Choroid plexus epithelial cell (primary cell): ENCODE data around the gene RPUSD4.
A peak's percentile ranks its signal among the peaks of the same experiment; 100 is the strongest.

ENCODE experiments used
- DNase-seq: peaks from one replicate; pipeline ENCODE4 v3.0.0-alpha.2; 2010; ENCODE audit warnings: low read depth
- H3K4me3 ChIP-seq: 2 replicates; pipeline ENCODE4 v1.5.1; 2011; ENCODE audit warnings: low read depth, mild to moderate bottlenecking, control low read depth, low read length, moderate library complexity
- TF ChIP-seq, protein P1 (sequence below): conservative IDR thresholded peaks from 2 replicates; pipeline ENCODE4 v1.5.1; 2011; ENCODE audit warnings: low read depth, mild to moderate bottlenecking, control low read depth, inconsistent platforms, low read length, moderate library complexity

Gene RPUSD4

GRCh38 chr11:126182787-126183445 is 28.5 kb downstream of the RPUSD4 start:
- H3K4me3 ChIP-seq: no peak overlapping the region
- no peak for DNase-seq
- TF ChIP-seq, protein P1, sequence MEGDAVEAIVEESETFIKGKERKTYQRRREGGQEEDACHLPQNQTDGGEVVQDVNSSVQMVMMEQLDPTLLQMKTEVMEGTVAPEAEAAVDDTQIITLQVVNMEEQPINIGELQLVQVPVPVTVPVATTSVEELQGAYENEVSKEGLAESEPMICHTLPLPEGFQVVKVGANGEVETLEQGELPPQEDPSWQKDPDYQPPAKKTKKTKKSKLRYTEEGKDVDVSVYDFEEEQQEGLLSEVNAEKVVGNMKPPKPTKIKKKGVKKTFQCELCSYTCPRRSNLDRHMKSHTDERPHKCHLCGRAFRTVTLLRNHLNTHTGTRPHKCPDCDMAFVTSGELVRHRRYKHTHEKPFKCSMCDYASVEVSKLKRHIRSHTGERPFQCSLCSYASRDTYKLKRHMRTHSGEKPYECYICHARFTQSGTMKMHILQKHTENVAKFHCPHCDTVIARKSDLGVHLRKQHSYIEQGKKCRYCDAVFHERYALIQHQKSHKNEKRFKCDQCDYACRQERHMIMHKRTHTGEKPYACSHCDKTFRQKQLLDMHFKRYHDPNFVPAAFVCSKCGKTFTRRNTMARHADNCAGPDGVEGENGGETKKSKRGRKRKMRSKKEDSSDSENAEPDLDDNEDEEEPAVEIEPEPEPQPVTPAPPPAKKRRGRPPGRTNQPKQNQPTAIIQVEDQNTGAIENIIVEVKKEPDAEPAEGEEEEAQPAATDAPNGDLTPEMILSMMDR: no peak

DNA sequence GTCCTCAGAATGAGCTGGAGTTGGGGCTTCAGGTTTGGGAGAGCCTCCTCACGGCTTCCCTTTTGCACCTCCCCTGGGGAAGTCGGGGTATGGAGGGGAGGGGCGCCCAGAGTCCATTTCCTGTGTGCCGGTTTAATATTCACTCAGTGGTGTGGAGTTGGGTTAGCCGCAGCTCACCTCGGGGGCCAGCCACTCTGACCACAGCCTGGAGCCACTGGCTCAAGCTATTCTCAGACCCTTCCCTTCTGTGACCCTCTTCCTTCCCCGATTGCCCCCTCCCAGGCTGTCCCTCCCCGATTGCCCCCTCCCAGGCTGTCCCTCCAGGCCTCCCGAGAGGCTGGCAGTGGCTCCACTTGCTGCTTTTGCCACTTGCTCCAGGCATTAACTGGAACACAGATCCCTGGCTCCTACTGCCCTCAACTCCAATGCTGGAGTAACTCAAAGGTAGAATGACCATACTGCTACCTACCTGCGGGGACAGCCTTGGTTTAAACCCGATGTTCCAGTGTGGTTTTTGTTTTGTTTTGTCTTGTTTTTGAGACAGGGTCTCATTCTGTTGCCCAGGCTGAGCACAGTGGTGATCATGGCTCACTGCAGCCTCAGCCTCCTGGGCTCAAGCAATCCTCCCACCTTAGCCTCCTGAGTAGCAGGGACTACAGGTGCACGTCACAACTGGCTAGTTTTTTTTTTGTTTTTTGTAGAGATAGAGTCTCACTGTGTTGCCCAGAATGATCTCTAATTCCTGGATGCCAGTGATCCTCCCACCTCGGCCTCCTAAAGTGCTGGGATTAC is 29.3 kb downstream of the RPUSD4 start:
- no peak for DNase-seq
- H3K4me3 ChIP-seq: no peak overlapping the region
- TF ChIP-seq, protein P1: no peak

- TF ChIP-seq, protein P1: no peak
- H3K4me3 ChIP-seq: no peak overlapping the region
- no peak for DNase-seq
Measured at GRCh38 chr11:126176853-126177470, 34.5 kb downstream of the RPUSD4 start.

- DNase-seq: peak; percentile 12
- H3K4me3 ChIP-seq: no peak overlapping the region
- TF ChIP-seq, protein P1: no peak
Measured at GRCh38 chr11:126175393-126175792, 36.1 kb downstream of the RPUSD4 start.

- TF ChIP-seq, protein P1: no peak
- no peak for DNase-seq
- no peak overlapping the region for H3K4me3 ChIP-seq
Measured at GRCh38 chr11:126174816-126175215, 36.6 kb downstream of the RPUSD4 start.

GRCh38 chr11:126173257-126173656 is 38.2 kb downstream of the RPUSD4 start:
- TF ChIP-seq, protein P1: no peak
- DNase-seq: no peak

More at GRCh38 chr11:126173257-126173656, 38.2 kb downstream of the RPUSD4 start:
- H3K4me3 ChIP-seq: no peak overlapping the region
